Small intestine (tissue), 7 donors: ENCODE data around the gene MISP. TPM values are rescaled to one million over a fixed set of nuclear protein-coding genes. Genes with fewer than 3 reads are reported as not detected.
A peak's percentile ranks its signal among the peaks of the same experiment; 100 is the strongest.

Experiments used
- DNase-seq, 2 donors: peaks; one replicate each; pipeline versions ENCODE4 v3.0.0 to v3.0.0-alpha.2; 2013
- FAIRE-seq: peaks from 2 replicates; lab custom pipeline; 2012; peaks lifted over from hg19 to GRCh38; lab: Jason Lieb, UNC
- H3K27ac ChIP-seq, 3 donors: one replicate each; pipeline ENCODE4 v1.5.1; 2013; ENCODE audit warnings: low read length in 2 of 3, mild to moderate bottlenecking in 2 of 3, control low read depth in 1 of 3, inconsistent platforms in 1 of 3, low read depth in 1 of 3, moderate library complexity in 1 of 3
- H3K27me3 ChIP-seq, 3 donors: one replicate each; pipeline ENCODE4 v1.6.1; 2013; ENCODE audit warnings: low read length in 3 of 3, inconsistent platforms in 1 of 3; ENCODE audit not compliant: control insufficient read depth in 3 of 3, insufficient read depth in 3 of 3
- H3K36me3 ChIP-seq, 3 donors: one replicate each; pipeline ENCODE4 v1.6.1; 2013; ENCODE audit warnings: low read length in 3 of 3, inconsistent platforms in 1 of 3, low read depth in 1 of 3, mild to moderate bottlenecking in 1 of 3, moderate library complexity in 1 of 3; ENCODE audit not compliant: control insufficient read depth in 3 of 3, insufficient read depth in 2 of 3
- H3K4me1 ChIP-seq, 3 donors: one replicate each; pipeline ENCODE4 v1.6.1; 2013; ENCODE audit warnings: low read length in 2 of 3, inconsistent platforms in 1 of 3, low read depth in 1 of 3, mild to moderate bottlenecking in 1 of 3, moderate library complexity in 1 of 3; ENCODE audit not compliant: control insufficient read depth in 3 of 3, insufficient read depth in 2 of 3
- H3K4me3 ChIP-seq, 3 donors: one replicate each; pipeline ENCODE4 v1.5.1; 2013; ENCODE audit warnings: low read length in 3 of 3, control low read depth in 1 of 3, inconsistent platforms in 1 of 3, low read depth in 1 of 3, mild to moderate bottlenecking in 1 of 3, moderate library complexity in 1 of 3
- H3K9me3 ChIP-seq, 2 donors: one replicate each; pipeline ENCODE4 v1.6.1; 2013; ENCODE audit warnings: low read depth in 1 of 2, low read length in 1 of 2; ENCODE audit not compliant: control insufficient read depth in 2 of 2, insufficient read depth in 1 of 2
- WGBS, 3 donors: extraction: QIAGEN DNeasy Blood & Tissue Kit; methylation state at CpG; one replicate each; pipeline ENCODE4 v1.1.7; 2013; 5-methylcytosine and 5-hydroxymethylcytosine counted together
- polyA plus RNA-seq, 4 donors: library from polyadenylated mRNA; stranded (reverse) in 3 of 4; unstranded in 1 of 4; fragments of 200-250 nt in 3 of 4; fragments of 120-200 nt in 1 of 4; gene quantifications; one replicate each; pipeline versions ENCODE4 v1.2.1 to v1.2.3, GENCODE V29; 2013
- donor health status: healthy with polysubstance abuse.
- donor health status: control.
- donor health status: control.
- donor health status: Bipolar disorder and iron deficiency.
- donor health status: healthy.

Gene MISP
- polyA plus RNA-seq, 4 donors = 189 to 644 (median 383) TPM

GRCh38 chr19:746208-746819 is 4.6 kb upstream of the MISP start:
- Histone ChIP-seq H3K9me3 (peaks cover 0 to 34% of the 10 kb centered on the region in 2 donors), H3K36me3 (peaks cover 0 to 34% (median 0%) of the 10 kb centered on the region in 3 donors), H3K27ac (no peak overlapping the region), H3K4me3 (no peak overlapping the region), H3K27me3 (no peaks in the 10 kb centered on the region), H3K4me1 (peaks cover 0 to 48% (median 3%) of the 10 kb centered on the region in 3 donors)
- no peak for FAIRE-seq
- WGBS, 3 donors = 91 to 95% (median 94%) methylated on average over 38 to 43 of the region's 43 CpGs
- no peak for DNase-seq

- no peak for FAIRE-seq
- WGBS, 3 donors = 92 to 94% (median 93%) methylated on average over 19 to 22 of the region's 22 CpGs
Observed at GRCh38 chr19:746956-747355, 4.0 kb upstream of the MISP start.

GRCh38 chr19:747432-748273 is 3.3 kb upstream of the MISP start:
- FAIRE-seq (no peak), DNase-seq (no peak)
- peak overlapping the region in 2 of 3 donors; percentile 73 to 77 for H3K4me3 ChIP-seq
- H3K9me3 ChIP-seq = peaks cover 0 to 37% of the 10 kb centered on the region in 2 donors
- 57 to 85% (median 76%) methylated on average over 25 to 28 of the region's 28 CpGs for WGBS, 3 donors
- H3K4me1 ChIP-seq = peaks cover 0 to 38% (median 3%) of the 10 kb centered on the region in 3 donors
- H3K27me3 ChIP-seq = no peaks in the 10 kb centered on the region
- peak overlapping the region; percentile 60 to 100 (median 99) for H3K27ac ChIP-seq
- H3K36me3 ChIP-seq = peaks cover 0 to 32% (median 0%) of the 10 kb centered on the region in 3 donors

More at GRCh38 chr19:746956-747355, 4.0 kb upstream of the MISP start:
- peak overlapping the region in 1 of 3 donors; percentile 99 for H3K27ac ChIP-seq
- H3K4me3 ChIP-seq = no peak overlapping the region
- peaks cover 0 to 32% (median 0%) of the 10 kb centered on the region in 3 donors for H3K36me3 ChIP-seq
- DNase-seq = no peak
- peaks cover 0 to 42% (median 3%) of the 10 kb centered on the region in 3 donors for H3K4me1 ChIP-seq
- no peaks in the 10 kb centered on the region for H3K27me3 ChIP-seq
- H3K9me3 ChIP-seq = peaks cover 0 to 35% of the 10 kb centered on the region in 2 donors

DNA sequence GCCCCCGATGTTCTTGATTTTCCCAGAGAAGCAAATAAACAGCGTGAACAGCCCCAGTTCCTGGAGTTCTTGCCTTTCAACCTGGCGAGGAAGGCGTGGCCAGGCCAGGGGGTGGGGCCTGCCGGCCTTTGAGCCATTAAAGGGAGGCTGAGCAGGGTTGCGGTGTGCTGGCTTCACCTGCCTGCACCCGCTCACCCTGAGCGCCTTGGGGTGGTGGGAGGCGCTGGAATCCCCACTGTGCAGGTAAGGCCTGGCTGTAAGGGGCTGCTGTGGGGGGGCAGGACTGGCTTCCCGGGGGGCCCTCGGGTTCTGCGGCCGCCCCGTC is 2.7 kb upstream of the MISP start:
- Histone ChIP-seq H3K4me3 (peak overlapping the region in 2 of 3 donors; percentile 73 to 77), H3K4me1 (peaks cover 0 to 36% (median 3%) of the 10 kb centered on the region in 3 donors), H3K27ac (peak overlapping the region; percentile 93 to 100 (median 99)), H3K9me3 (peaks cover 0 to 37% of the 10 kb centered on the region in 2 donors), H3K27me3 (no peaks in the 10 kb centered on the region), H3K36me3 (peaks cover 0 to 33% (median 0%) of the 10 kb centered on the region in 3 donors)
- 16 to 63% (median 40%) methylated on average over 14 of the region's 14 CpGs for WGBS, 3 donors
- FAIRE-seq (no peak), DNase-seq (peak; percentile 93 to 95)

DNA sequence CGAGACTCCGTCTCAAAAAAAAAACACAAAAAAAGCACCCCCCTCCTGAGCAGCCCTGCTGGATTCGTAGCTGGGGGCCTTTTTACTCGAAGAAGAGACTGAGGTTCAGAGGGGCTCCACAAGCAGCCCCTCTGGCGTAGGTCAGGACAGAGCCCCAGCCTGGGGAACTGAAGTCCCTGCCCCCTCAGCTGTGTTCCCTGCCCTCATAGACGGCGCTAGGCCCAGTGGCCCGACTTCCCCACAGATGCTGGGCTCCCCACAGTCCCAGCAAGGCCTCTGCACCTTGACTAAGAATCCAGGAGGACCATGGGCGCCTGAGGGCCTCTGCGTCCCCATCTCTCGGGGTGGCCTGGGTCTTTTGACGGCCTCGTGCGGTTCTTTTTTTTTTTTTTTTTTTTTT is 1.1 kb upstream of the MISP start:
- peaks cover 0 to 41% (median 3%) of the 10 kb centered on the region in 3 donors for H3K4me1 ChIP-seq
- H3K36me3 ChIP-seq = peaks cover 0 to 47% (median 0%) of the 10 kb centered on the region in 3 donors
- peak; percentile 55 to 58 for DNase-seq
- no peaks in the 10 kb centered on the region for H3K27me3 ChIP-seq
- peaks cover 0 to 33% of the 10 kb centered on the region in 2 donors for H3K9me3 ChIP-seq
- FAIRE-seq = no peak
- peak overlapping the region; percentile 93 to 100 (median 99) for H3K27ac ChIP-seq
- peak overlapping the region in 2 of 3 donors; percentile 73 to 77 for H3K4me3 ChIP-seq
- 40 to 59% (median 42%) methylated on average over 14 of the region's 14 CpGs for whole genome bisulfite sequencing, 3 donors

DNA sequence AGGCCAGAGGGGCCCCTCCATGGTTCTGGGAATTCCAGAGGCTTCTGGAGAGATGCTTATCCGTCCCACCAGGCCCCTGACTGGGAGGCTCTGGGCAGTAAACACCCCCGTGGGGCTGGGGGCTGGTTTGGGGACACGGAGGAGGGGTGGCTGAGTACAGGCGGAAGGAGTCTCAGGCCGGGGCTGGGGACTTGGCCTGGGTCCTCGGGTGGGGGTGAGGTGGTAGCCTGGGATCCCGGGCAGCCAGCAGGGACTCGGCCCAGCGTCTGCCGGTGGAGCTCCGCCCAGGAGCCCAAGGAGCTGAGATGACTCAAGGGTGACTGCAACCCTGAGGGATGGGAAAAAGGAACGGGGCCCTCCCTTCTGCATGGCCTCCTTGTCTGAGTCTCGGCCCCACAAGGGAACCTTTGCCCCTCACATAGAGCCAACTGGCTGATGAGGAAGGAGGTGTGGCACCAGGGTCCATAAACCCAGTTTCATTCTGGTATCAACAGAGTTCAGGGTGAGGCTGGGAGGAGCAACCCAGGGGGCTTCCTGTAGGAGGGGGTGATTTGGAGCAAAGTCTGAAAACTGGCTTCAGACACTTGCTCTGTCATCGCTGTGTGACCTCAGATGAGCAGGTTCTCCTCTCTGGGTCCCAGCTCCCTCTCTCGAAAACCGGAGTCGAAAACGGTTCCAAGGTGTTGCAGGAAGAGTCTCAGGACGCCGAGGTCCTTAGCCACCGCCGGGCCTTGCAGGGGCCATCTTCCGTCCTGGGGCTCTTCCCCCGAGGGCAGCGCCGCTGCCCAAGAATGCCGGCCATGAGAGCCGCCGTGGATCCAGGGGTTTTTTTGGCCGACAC is 809 bp downstream of the MISP start:
- H3K4me3 ChIP-seq = peak overlapping the region; percentile 61 to 93 (median 73)

DNA sequence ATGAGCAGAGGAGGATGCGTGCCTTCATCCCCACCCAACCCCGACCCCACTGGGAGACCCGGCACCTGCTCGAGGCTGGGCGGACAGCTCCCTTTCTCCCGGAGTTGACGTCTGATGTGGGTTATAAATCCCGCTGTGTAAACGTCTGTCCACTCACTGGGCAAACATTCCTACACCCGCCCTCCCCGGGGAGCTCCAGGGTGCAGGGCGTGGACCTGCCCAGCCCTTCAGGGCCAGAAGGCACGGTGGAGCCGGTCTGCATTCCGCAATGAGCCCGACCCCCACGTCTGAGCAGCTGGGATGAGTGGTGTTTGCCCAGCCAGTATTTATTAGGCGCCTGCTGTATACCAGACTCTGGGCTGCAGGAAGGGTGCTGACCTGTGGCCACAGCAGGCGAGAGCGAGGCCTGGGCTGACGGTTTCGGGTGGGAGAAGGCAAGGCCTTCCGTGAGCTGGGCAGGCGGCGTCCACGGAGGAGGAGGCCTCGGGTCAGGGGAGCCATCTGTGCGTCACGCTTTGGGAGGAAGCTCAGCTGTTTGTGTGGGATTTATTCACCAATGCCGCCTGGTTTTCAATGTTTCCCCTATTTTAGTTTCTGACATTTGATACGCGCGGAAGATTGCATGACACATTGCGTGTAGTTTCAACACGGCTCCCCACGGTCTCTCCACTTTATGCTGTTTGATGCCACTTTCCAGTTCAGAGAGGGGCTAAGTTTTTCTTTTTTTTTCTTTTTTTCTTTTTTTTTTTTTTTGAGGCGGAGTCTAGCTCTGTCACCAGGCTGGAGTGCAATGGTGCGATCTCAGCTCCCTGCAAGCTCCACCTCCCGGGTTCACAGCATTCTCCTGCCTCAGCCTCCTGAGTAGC is 2.0 kb downstream of the MISP start:
- H3K27ac ChIP-seq = peak overlapping the region; percentile 93 to 99 (median 97)
- WGBS, 3 donors = 8 to 31% (median 25%) methylated on average over 34 to 39 of the region's 39 CpGs
- peaks cover 0 to 44% (median 0%) of the 10 kb centered on the region in 3 donors for H3K4me1 ChIP-seq
- H3K27me3 ChIP-seq = no peaks in the 10 kb centered on the region
- peaks cover 0 to 64% (median 9%) of the 10 kb centered on the region in 3 donors for H3K36me3 ChIP-seq
- DNase-seq (peak; percentile 97), FAIRE-seq (no peak)
- peak overlapping the region in 2 of 3 donors; percentile 27 to 93 for H3K4me3 ChIP-seq
- H3K9me3 ChIP-seq = peaks cover 0 to 34% of the 10 kb centered on the region in 2 donors

More for the DNA sequence above, 809 bp downstream of the MISP start:
- H3K4me1 ChIP-seq = peaks cover 0 to 54% (median 3%) of the 10 kb centered on the region in 3 donors
- H3K36me3 ChIP-seq = peaks cover 0 to 63% (median 2%) of the 10 kb centered on the region in 3 donors
- no peaks in the 10 kb centered on the region for H3K27me3 ChIP-seq
- H3K9me3 ChIP-seq = peaks cover 0 to 33% of the 10 kb centered on the region in 2 donors
- 6 to 43% (median 27%) methylated on average over 29 to 30 of the region's 30 CpGs for WGBS, 3 donors
- peak overlapping the region; percentile 93 to 100 (median 99) for H3K27ac ChIP-seq
- FAIRE-seq (no peak), DNase-seq (peak; percentile 96 to 99)
